Inferior parietal cortex (tissue), 1 donor: ENCODE measurements around the gene FAM163A.
"Not testable (repeated sequence)": the region's sequence is repeated elsewhere in the genome, so short reads cannot be mapped to it uniquely, and the experiment has no call there.

Source experiments
- DNase-seq: peaks from one replicate; pipeline ENCODE4 v3.0.0-alpha.2; 2016; ENCODE audit errors: extremely low spot score

Gene FAM163A

DNA sequence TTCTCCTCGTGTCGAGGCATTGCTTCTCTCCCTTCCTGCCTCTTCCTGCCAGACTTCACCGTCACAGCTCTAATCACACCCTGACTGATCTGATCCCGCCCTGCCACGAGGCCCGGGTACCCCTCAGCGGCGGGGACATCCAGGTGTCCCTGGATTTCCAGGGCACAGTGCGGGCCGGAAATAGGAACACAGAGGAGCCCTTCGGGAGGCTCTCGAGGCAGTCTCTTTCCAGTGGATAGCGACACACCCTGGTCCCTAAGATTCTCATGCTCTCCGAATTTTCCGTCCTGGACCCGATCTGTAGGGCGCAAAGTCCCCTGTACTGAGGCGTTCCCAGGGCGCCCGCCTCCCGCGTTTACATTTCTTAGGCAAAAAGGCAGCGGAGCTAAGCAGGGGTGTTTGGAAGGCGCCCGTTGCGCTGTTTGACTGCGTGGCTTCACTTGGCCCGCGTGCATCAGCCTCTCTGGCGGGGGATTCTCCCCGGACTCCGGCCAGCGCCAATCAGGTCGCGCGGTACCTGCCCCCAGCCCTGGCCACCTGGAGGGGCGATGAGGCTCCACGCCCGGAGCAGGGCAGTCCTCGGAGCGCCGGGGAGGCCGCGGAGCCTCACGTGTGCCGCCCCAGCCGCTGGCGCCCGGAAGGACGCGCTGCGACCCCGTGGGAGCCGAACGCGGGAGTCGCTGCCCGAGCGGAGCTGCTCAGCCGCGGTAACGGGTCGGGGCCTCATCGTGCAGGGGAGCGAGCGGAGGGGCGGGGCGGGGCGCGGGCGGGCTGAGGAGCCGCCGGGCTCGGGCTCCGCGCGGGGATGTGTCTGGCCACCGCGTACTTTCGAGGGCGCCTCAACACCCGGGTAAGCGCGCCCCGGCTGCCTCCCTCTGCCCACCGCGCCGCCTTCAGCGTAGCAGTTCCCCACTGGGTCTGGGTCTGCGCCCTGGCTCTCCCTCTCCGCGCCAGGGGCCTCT, at the start of gene FAM163A:
Gene FAM163A, plus strand, starts transcription at position 575 of the 962 bp plus-strand sequence. CDS start 69,807 bp downstream, outside the sequence.
- no peak for DNase-seq

- DNase-seq, result not testable (repeated sequence)
Measured at GRCh38 chr1:179694530-179694929, 48.6 kb upstream of the FAM163A start.

- no peak for DNase-seq
Measured at GRCh38 chr1:179702946-179703539, 40.0 kb upstream of the FAM163A start.

DNA sequence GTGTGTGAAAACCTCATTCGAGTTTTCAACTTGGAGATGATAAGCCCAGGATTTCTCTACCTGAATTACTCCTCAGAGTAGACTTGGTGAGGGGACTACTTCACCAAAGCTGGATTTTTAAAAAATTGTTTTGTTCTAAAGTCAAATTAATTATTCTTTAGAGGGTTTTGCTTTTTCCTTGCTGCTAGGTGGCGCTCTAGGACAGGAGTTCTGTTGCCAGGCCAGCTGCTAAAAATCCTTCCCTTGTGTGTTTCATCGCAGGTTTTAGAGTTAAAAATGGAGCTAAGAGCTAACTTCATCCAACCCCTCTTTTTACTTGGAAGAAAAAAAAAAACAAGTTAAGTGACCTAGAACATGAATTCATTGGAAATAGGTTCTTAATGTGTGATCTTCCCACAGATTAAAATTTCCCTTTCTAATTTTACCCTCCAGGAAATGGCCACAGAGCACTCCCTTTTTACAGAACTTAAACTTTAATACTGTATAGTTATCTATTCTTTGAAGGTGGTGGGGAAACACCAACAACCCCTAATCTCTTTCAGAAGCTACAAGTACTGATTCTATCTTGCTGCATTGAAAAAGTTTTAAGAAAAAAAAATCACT, 36.7 kb upstream of the FAM163A start:
- peak; percentile 78 for DNase-seq

- no peak for DNase-seq
Measured at GRCh38 chr1:179707406-179707805, 35.7 kb upstream of the FAM163A start.

GRCh38 chr1:179708434-179709195, 34.5 kb upstream of the FAM163A start:
- DNase-seq, result no peak

DNA sequence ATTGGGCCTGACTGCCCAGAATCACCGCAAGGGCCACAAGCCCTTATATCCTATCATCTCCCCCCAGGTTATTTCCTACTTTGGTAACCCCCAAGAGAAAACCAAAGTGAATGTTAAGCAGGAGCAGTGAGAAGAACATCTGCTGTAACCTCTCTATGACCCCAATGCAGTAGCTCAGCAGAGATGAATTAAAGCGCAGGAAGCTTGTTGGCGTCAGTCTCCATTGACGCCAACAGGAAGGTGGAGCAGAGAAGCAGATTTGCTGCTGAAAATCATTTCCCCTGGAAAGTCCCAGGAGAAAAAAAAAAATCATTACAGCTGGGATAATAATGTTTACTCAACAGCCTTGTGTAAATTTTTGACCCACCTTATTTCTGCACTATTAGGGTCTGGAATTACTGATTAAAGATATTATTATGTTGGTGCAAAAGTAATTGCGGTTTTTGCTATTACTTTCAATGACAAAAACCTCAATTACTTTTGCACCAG, 33.2 kb upstream of the FAM163A start:
- DNase-seq, result no peak

- DNase-seq, result no peak
Measured at GRCh38 chr1:179714159-179714558, 28.9 kb upstream of the FAM163A start.

- DNase-seq, result no peak
Measured at GRCh38 chr1:179714623-179715022, 28.5 kb upstream of the FAM163A start.

DNA sequence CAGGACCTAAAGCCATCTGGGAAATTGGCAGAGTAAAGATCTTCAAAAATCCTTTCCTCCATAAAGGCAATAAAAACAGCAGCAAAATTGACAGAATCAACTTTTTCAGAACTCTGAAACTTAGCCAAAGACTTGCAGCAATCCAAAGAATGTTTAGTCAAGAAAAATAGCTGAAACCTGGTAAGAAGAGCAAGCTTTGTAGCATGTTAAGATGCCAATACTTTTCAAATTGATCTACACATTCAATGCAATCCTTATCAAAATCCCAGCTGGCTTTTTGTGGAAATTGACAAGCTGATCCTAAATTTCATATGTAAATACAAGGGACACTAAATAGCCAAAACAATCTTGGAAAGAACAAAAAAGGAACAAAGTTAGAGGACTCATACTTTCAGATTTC, 23.8 kb upstream of the FAM163A start:
- DNase-seq, result no peak

DNA sequence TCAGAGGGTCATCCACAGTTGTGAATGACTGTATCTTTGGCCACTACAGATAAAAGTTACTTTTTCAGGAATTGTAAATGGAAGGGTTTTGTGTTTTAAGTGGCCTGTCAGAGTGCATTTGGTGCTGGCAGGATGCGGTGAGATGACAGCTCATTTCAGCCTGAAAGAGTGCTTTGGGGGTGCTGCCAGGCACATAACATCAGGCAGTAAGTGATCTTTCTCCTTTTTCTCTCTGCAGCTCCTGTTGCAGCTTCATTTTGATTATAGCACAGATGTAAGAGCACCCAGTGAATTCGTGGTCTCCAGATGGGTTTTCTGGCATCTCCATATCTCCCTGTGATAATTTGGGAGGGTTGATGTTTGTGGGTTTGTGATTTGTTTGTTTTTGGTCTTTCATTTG, 14.8 kb upstream of the FAM163A start:
- no peak for DNase-seq

- no peak for DNase-seq
Measured at GRCh38 chr1:179729881-179730280, 13.2 kb upstream of the FAM163A start.

DNA sequence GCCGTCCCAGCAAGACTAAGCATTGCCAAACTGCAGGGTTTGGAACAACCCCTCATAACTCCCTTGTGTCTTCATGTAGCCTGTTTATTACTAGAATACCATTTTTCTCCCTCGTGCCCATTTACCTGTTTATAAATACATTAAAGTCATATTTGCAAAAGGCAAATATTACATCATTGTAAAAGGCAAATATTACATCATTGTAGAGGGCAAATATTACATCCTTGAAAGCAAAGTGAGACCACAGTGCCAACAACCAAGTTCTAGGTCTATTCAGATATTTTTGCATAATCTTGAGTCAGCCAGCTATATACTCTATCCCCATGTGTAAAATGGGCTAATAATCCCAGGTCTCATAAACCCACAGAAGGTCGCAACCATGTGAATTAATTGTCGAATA, 11.4 kb upstream of the FAM163A start:
- DNase-seq, result no peak

DNA sequence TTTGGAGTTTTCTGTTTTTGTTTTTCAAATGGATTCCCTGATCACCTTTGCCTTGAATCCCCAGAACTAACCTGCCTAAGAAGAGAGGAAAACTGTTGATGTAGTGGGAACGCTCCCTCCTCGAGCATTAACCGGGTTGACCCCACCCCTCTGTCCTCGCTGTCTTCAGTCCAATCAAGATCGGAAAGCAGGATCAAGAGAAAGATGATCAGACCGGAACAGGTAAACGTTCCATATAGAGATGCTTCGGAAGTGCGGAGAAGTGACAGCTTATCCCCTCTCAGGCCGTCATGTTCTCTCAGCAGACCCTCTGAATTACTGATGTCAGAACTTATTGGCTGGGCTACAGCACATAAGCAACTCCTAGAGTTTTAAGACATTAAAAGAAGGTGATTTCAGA, 800 bp upstream of the FAM163A start:
- no peak for DNase-seq

- no peak for DNase-seq
Measured at GRCh38 chr1:179743679-179744400, 749 bp downstream of the FAM163A start.

- no peak for DNase-seq
Measured at GRCh38 chr1:179744401-179745130, 1.5 kb downstream of the FAM163A start.

DNA sequence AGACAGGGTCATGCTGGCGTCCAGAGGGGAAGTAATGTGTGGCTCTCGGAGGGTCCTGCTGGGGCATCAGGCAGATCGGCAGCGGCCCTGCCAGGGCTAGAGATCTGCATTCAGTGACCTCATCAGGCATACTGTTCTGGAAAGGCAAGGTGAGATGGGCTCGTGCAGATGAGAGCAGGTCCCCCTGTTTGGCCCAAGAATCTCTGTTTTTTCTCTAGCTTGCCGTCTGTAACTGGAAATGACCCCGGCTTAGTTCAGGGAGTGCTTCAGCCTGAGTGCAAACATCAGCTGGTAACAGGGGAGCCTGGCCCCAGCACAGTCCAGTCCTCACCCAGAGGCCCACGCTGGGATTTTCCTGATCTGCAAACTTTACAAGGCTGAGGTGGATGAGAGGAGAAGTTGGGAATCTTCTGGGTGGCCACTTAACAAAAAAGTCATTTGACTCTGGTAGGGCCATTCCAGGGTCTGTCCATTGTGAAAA, 2.1 kb downstream of the FAM163A start:
- DNase-seq, result no peak

- DNase-seq, result no peak
Measured at GRCh38 chr1:179745743-179746142, 2.7 kb downstream of the FAM163A start.

DNA sequence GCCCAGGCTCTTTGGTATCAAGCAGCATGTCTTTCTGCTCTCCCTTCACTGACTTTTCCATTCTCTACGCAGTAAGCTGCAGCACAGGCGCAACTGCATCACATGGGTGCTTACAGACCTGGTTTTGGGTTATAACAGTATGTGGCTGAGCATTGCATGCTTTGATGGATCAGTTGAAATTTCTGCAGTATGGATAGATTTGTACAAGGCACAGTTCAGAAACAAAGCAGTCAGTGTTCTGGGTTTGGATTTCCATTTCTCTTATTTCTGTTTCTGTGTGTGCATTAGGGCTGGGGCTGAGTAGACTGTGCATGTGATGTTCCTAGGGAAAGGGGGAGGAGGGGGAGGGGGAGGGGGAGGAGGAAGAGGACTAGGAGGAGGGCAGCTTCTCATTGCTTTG, 4.5 kb downstream of the FAM163A start:
- DNase-seq, result no peak

DNA sequence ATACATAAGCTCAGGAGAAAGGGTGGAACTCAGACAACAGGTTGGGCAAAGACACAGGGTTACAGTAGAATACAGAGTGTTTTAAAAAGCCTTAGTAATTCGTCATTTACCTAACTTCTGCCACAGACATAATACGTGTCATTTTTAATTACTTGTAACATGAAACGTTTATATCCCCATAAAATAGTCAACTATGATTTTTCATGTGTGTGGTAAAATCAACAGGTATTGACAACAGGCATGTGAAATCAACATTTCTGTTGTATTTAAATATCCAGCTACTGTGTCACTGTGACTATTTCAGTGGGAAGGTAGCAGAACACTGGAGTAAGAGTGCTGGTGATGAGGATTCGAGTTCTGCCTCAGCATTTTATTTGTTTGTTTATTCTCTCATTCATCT, 5.7 kb downstream of the FAM163A start:
- no peak for DNase-seq
